Mesendoderm (in vitro differentiated cells): ENCODE data around the gene AGBL2.
"Not testable (repeated sequence)": the region's sequence is repeated elsewhere in the genome, so short reads cannot be mapped to it uniquely, and the experiment has no call there.

Source experiments
- DNase-seq: peaks from one replicate; pipeline ENCODE4 v3.0.0; 2013
- H2AK5ac ChIP-seq: 2 replicates; pipeline ENCODE4 v1.6.1; 2013; ENCODE audit warnings: low read length, inconsistent platforms
- H2BK120ac ChIP-seq: 2 replicates; pipeline ENCODE4 v1.6.1; 2013; ENCODE audit warnings: low read depth, mild to moderate bottlenecking, low read length, moderate library complexity, mixed read lengths
- H2BK15ac ChIP-seq: replicated peaks from 2 replicates; pipeline ENCODE4 v1.6.1; 2013; ENCODE audit warnings: low read depth, mild to moderate bottlenecking, moderate library complexity
- H2BK5ac ChIP-seq: 2 replicates; pipeline ENCODE4 v1.6.1; 2013; ENCODE audit warnings: low read length, inconsistent platforms
- H3K18ac ChIP-seq: 2 replicates; pipeline ENCODE4 v1.6.1; 2013; ENCODE audit warnings: mild to moderate bottlenecking, low read length, mixed read lengths
- H3K23ac ChIP-seq: one replicate; pipeline ENCODE4 v1.6.1; 2013; ENCODE audit warnings: low read length
- H3K27ac ChIP-seq: 2 replicates; pipeline ENCODE4 v1.5.1; 2013; ENCODE audit warnings: low read depth, mild to moderate bottlenecking, inconsistent platforms, low read length, moderate library complexity
- H3K27me3 ChIP-seq: 2 replicates; pipeline ENCODE4 v1.6.1; 2013; ENCODE audit warnings: low read length, control low read depth, mild to moderate bottlenecking, inconsistent platforms; ENCODE audit not compliant: insufficient read depth, poor library complexity
- H3K36me3 ChIP-seq: 2 replicates; pipeline ENCODE4 v1.6.1; 2013; ENCODE audit warnings: low read length, inconsistent platforms; ENCODE audit not compliant: control insufficient read depth, insufficient read depth
- H3K4ac ChIP-seq: one replicate; pipeline ENCODE4 v1.6.1; 2013; ENCODE audit warnings: low read depth, mild to moderate bottlenecking, low read length, moderate library complexity
- H3K4me1 ChIP-seq: 2 replicates; pipeline ENCODE4 v1.6.1; 2013; ENCODE audit warnings: low read depth, low read length, inconsistent platforms; ENCODE audit not compliant: control insufficient read depth
- H3K4me2 ChIP-seq: 2 replicates; pipeline ENCODE4 v1.6.1; 2013; ENCODE audit warnings: low read length
- H3K4me3 ChIP-seq: 2 replicates; pipeline ENCODE4 v1.5.1; 2013; ENCODE audit warnings: mild to moderate bottlenecking, low read length
- H3K56ac ChIP-seq: one replicate; pipeline ENCODE4 v1.6.1; 2013; ENCODE audit warnings: low read length
- H3K79me1 ChIP-seq: 2 replicates; pipeline ENCODE4 v1.6.1; 2013; ENCODE audit warnings: low read length, inconsistent platforms
- H3K79me2 ChIP-seq: 2 replicates; pipeline ENCODE4 v1.6.1; 2013; ENCODE audit warnings: mild to moderate bottlenecking, low read length; ENCODE audit not compliant: control insufficient read depth, insufficient read depth
- H3K9ac ChIP-seq: 2 replicates; pipeline ENCODE4 v1.6.1; 2013; ENCODE audit warnings: low read length, inconsistent platforms
- H4K5ac ChIP-seq: one replicate; pipeline ENCODE4 v1.6.1; 2013; ENCODE audit warnings: low read length
- H4K8ac ChIP-seq: one replicate; pipeline ENCODE4 v1.6.1; 2013; ENCODE audit warnings: low read depth, mild to moderate bottlenecking, control low read depth, low read length, moderate library complexity
- WGBS: extraction: QIAGEN DNeasy Blood & Tissue Kit; methylation state at CpG from one replicate; pipeline ENCODE4 v1.1.7; 2013; ENCODE audit warnings: low lambda C conversion rate, missing lambda C conversion rate; ENCODE audit not compliant: insufficient coverage; ENCODE audit errors: extremely low coverage; 5-methylcytosine and 5-hydroxymethylcytosine counted together

The AGBL2 gene

DNA sequence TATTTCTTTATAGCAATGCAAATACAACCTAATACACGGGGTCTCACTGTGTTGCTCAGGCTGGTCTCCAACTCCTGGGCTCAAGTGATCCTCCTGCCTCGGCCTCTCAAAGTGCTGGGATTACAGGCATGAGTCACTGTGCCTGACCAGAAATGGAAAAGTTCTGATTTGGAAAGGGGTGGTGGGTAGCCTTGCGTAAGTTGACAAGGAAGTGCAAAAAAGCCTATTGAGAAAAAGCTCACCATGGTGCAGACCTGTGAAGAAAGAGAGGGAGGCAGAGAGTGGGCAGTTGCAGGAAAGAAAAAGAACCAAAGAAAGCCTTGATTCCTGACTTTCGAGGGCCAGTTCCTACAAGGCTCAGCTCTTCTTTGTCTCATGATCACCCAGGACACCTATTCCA lies 27.1 kb downstream of the AGBL2 start:
- no peak overlapping the region for H3K56ac ChIP-seq
- WGBS: no CpG with 5 or more reads among the region's 4 CpGs

GRCh38 chr11:47686704-47687103 lies 28.5 kb downstream of the AGBL2 start:
- not testable (repeated sequence) for H2BK120ac ChIP-seq, DNase-seq, H3K36me3 ChIP-seq

More for the DNA sequence above, 27.1 kb downstream of the AGBL2 start:
- H3K36me3 ChIP-seq: no peaks in the 10 kb centered on the region
- no peak overlapping the region for H2AK5ac ChIP-seq
- H3K9ac ChIP-seq: no peak overlapping the region
- no peak overlapping the region for H3K18ac ChIP-seq
- H2BK5ac ChIP-seq: no peak overlapping the region
- no peak overlapping the region for H3K4me3 ChIP-seq
- H3K4me2 ChIP-seq: no peak overlapping the region
- no peak for DNase-seq
- no peak overlapping the region for H4K8ac ChIP-seq
- H2BK15ac ChIP-seq: no peak overlapping the region
- no peak overlapping the region for H3K23ac ChIP-seq
- no peak overlapping the region for H4K5ac ChIP-seq
- no peak overlapping the region for H2BK120ac ChIP-seq
- H3K79me1 ChIP-seq: no peaks in the 10 kb centered on the region
- H3K4me1 ChIP-seq: no peaks in the 10 kb centered on the region
- H3K4ac ChIP-seq: no peak overlapping the region
- no peak overlapping the region for H3K27ac ChIP-seq
- H3K27me3 ChIP-seq: no peaks in the 10 kb centered on the region
- no peaks in the 10 kb centered on the region for H3K79me2 ChIP-seq

DNA sequence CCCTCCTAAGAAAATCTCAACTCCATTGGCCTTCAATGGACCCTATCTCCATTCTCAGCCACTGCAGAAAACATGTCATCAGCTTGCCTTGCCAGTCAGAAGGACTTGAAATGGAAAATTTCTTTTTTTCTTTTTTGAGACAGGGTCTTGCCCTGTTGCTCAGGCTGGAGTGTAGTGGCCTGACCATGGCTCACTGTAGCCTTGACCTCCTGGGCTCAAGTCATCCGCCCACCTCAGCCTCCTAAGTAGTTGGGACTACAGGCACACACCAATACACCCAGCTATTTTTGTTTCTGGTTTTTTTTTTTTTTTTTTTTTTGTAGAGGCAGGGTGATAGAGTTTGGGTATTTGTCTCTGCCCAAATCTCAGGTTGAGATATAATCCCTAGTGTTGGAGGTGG lies 29.0 kb downstream of the AGBL2 start:
- Histone ChIP-seq H3K36me3 (no peaks in the 10 kb centered on the region), H3K79me2 (no peaks in the 10 kb centered on the region), H3K18ac (no peak overlapping the region), H4K5ac (no peak overlapping the region), H3K56ac (no peak overlapping the region), H3K9ac (no peak overlapping the region), H2BK120ac (no peak overlapping the region), H3K27ac (no peak overlapping the region), H4K8ac (no peak overlapping the region), H3K23ac (no peak overlapping the region), H3K27me3 (no peaks in the 10 kb centered on the region), H3K4me3 (no peak overlapping the region), H3K4me1 (peaks cover 3% of the 10 kb centered on the region), H2BK15ac (no peak overlapping the region), H2BK5ac (no peak overlapping the region), H3K4me2 (no peak overlapping the region), H3K4ac (no peak overlapping the region), H2AK5ac (no peak overlapping the region), H3K79me1 (no peaks in the 10 kb centered on the region)
- WGBS: no CpG with 5 or more reads among the region's 1 CpG
- no peak for DNase-seq

More at GRCh38 chr11:47686704-47687103, 28.5 kb downstream of the AGBL2 start:
- H3K4me3 ChIP-seq, H3K9ac ChIP-seq, H3K27ac ChIP-seq, H3K4me1 ChIP-seq, H3K4ac ChIP-seq, H2AK5ac ChIP-seq, H3K56ac ChIP-seq, H3K4me2 ChIP-seq, H4K8ac ChIP-seq, H2BK5ac ChIP-seq, H3K79me2 ChIP-seq, H4K5ac ChIP-seq, H3K79me1 ChIP-seq, H3K18ac ChIP-seq, H2BK15ac ChIP-seq, H3K27me3 ChIP-seq, H3K23ac ChIP-seq: not testable (repeated sequence)
- no CpG with 5 or more reads among the region's 3 CpGs for WGBS

DNA sequence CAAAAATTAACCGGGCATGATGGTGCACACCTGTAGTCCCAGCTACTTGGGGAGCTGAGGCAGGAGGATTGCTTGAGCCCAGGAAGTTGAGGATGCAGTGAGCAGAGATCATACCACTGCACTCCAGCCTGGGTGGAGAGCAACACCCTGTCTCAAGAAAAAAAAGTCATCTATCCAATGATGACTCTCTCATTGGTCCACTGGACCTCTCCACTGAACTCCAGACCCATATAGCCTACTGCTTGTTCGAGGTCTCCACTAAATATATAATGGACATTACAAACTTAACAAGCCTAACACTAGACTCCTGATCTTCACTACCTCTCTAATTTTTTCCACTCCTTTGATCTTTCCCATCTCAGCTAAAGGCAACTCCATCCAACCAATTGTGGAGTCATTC lies 39.3 kb downstream of the AGBL2 start:
- WGBS: no CpG with 5 or more reads among the region's 2 CpGs

DNA sequence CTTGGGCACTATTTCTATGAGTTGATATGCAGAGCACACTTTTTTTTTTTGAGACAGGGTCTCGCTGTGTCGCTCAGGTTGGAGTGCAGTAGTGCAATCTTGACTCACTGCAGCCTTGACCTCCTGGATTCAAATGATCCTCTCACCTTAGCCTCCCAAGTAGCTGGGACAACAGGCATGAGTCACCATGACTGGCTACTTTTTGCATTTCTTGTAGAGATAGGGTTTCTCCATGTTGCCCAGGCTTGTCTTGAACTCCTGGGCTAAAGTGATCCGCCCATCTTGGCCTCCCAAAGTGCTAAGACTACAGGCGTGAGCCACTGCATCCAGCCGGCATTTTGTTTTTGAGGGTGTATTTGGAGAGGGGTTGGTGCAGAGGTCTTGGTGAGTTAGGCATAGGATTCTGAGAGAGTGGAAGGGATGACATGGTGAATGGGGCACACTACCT lies 42.9 kb downstream of the AGBL2 start:
- no peak overlapping the region for H2BK5ac ChIP-seq
- no peak overlapping the region for H3K56ac ChIP-seq

More for the DNA sequence above, 39.3 kb downstream of the AGBL2 start:
- Histone ChIP-seq H3K4me2 (no peak overlapping the region), H3K27ac (no peak overlapping the region), H2BK120ac (no peak overlapping the region), H4K8ac (no peak overlapping the region), H2BK15ac (no peak overlapping the region), H3K79me2 (no peaks in the 10 kb centered on the region), H3K9ac (no peak overlapping the region), H3K4ac (no peak overlapping the region), H3K4me1 (no peaks in the 10 kb centered on the region), H3K18ac (no peak overlapping the region), H2AK5ac (no peak overlapping the region), H2BK5ac (no peak overlapping the region), H3K4me3 (no peak overlapping the region), H3K36me3 (no peaks in the 10 kb centered on the region), H4K5ac (no peak overlapping the region), H3K56ac (no peak overlapping the region), H3K79me1 (no peaks in the 10 kb centered on the region), H3K27me3 (no peaks in the 10 kb centered on the region), H3K23ac (no peak overlapping the region)
- no peak for DNase-seq

GRCh38 chr11:47669856-47670255 lies 45.3 kb downstream of the AGBL2 start:
- Histone ChIP-seq H3K23ac (no peak overlapping the region), H3K56ac (no peak overlapping the region), H3K36me3 (no peaks in the 10 kb centered on the region), H3K79me1 (no peaks in the 10 kb centered on the region), H3K27me3 (no peaks in the 10 kb centered on the region), H3K4me3 (no peak overlapping the region), H3K79me2 (no peaks in the 10 kb centered on the region), H3K27ac (no peak overlapping the region), H3K18ac (no peak overlapping the region), H2BK15ac (no peak overlapping the region), H3K4ac (no peak overlapping the region), H4K5ac (no peak overlapping the region), H2BK120ac (no peak overlapping the region), H2BK5ac (no peak overlapping the region), H2AK5ac (no peak overlapping the region), H3K4me1 (no peaks in the 10 kb centered on the region), H3K9ac (no peak overlapping the region), H3K4me2 (no peak overlapping the region), H4K8ac (no peak overlapping the region)
- DNase-seq: no peak
- no CpG with 5 or more reads among the region's 6 CpGs for WGBS

More for the DNA sequence above, 42.9 kb downstream of the AGBL2 start:
- H3K18ac ChIP-seq: no peak overlapping the region
- no peak overlapping the region for H4K8ac ChIP-seq
- H4K5ac ChIP-seq: no peak overlapping the region
- no peak overlapping the region for H3K27ac ChIP-seq
- H3K36me3 ChIP-seq: no peaks in the 10 kb centered on the region
- H3K79me1 ChIP-seq: no peaks in the 10 kb centered on the region
- H2BK15ac ChIP-seq: no peak overlapping the region
- no peak overlapping the region for H2AK5ac ChIP-seq
- H3K9ac ChIP-seq: no peak overlapping the region
- no peaks in the 10 kb centered on the region for H3K4me1 ChIP-seq
- H3K23ac ChIP-seq: no peak overlapping the region
- no CpG with 5 or more reads among the region's 5 CpGs for WGBS
- H3K79me2 ChIP-seq: no peaks in the 10 kb centered on the region
- no peak overlapping the region for H3K4me2 ChIP-seq
- no peak overlapping the region for H3K4me3 ChIP-seq
- H3K27me3 ChIP-seq: no peaks in the 10 kb centered on the region
- peak; percentile 37 for DNase-seq
- H3K4ac ChIP-seq: no peak overlapping the region
- no peak overlapping the region for H2BK120ac ChIP-seq
